Adrenal gland (tissue), 5 donors: ENCODE data around the gene IFITM5.
"Not testable (repeated sequence)": the region's sequence is repeated elsewhere in the genome, so short reads cannot be mapped to it uniquely, and the experiment has no call there.

Experiments
- CTCF ChIP-seq, 6 experiments: fragments of 450-650 bp in 4 of 6; fragments of 200-600 bp in 2 of 6; sonication (generic) in 1 of 6; IDR thresholded peaks; 1 replicate in 5 of 6; 2 replicates in 1 of 6; pipeline versions ENCODE4 v1.5.1 to v1.8.0; 2016 to 2021; ENCODE audit warnings: antibody characterized with exemption in 6 of 6, mild to moderate bottlenecking in 2 of 6, moderate library complexity in 1 of 6
- POLR2A ChIP-seq, 2 donors: fragments of 450-650 bp; IDR thresholded peaks; one replicate each; pipeline ENCODE4 v1.6.1; 2017; ENCODE audit warnings: antibody characterized with exemption in 2 of 2, mild to moderate bottlenecking in 2 of 2, moderate library complexity in 1 of 2
- donor health status: DM: no; HTN: no; CAD: no.

GRCh38 chr11:286977-287820 is 12.1 kb downstream of the IFITM5 start:
- not testable (repeated sequence) for TF ChIP-seq POLR2A, CTCF (IDR thresholded peaks at IDR 0.05)
